ENCODE measurements around the gene HIF1A. TPM values are rescaled to one million over a fixed set of nuclear protein-coding genes. Genes with fewer than 3 reads are reported as not detected.

Gene HIF1A
- total and polyA plus RNA-seq, 2 donors (not counting 3 experiments of a cell fraction or from before 2014, with no cell fraction given) = 58.3 to 179 TPM

GRCh38 chr14:61718039-61718438, 22.7 kb downstream of the HIF1A start:
- POLR2A ChIA-PET = no interaction called here
- Histone ChIP-seq H3K9ac (replicated peaks; ENCODE audit: extremely low read depth, insufficient read depth, low read length) (no peak overlapping the region), H4K20me1 (replicated peaks; ENCODE audit: control insufficient read depth, extremely low read depth, insufficient read depth, low read length) (peaks cover 25% of the 10 kb centered on the region), H3K79me2 (ENCODE audit: control insufficient read depth, insufficient read depth, low read length) (peaks cover 92% of the 10 kb centered on the region), H3K27ac (ENCODE audit: insufficient read depth, low read depth, low read length) (no peak overlapping the region), H2AFZ (ENCODE audit: low read depth, low read length) (no peak overlapping the region), H3K4me2 (ENCODE audit: insufficient read depth, low read length) (no peak overlapping the region), H3K27me3 (ENCODE audit: control insufficient read depth in 2 of 2, insufficient read depth in 2 of 2, low read length in 2 of 2) (no peaks in the 10 kb centered on the region), H3K9me1 (replicated peaks; ENCODE audit: control insufficient read depth, extremely low read depth, insufficient read depth, low read length) (no peaks in the 10 kb centered on the region), H3K4me1 (ENCODE audit: control insufficient read depth, extremely low read depth, insufficient read depth, low read length) (peaks cover 17% of the 10 kb centered on the region), H3K36me3 (ENCODE audit: control insufficient read depth in 2 of 2, extremely low read depth in 1 of 2, insufficient read depth in 2 of 2, low read length in 2 of 2) (peaks cover 3 to 16% of the 10 kb centered on the region in 2 experiments), H3K9me3 (replicated peaks; ENCODE audit: control insufficient read depth, insufficient read depth, low read length) (no peaks in the 10 kb centered on the region), H3K4me3 (replicated peaks in 1 of 3; ENCODE audit: insufficient read depth in 1 of 3, low read depth in 1 of 3, low read length in 3 of 3) (no peak overlapping the region)
- no TSS peak for BruUV-seq (replicated peaks)
- TF ChIP-seq FOS (IDR thresholded peaks at IDR 0.05; ENCODE audit: borderline replicate concordance, insufficient read depth, low read length) = no peak
- no peak for TF ChIP-seq MYC (IDR thresholded peaks at IDR 0.05; ENCODE audit: low read depth, low read length)
- no peak for TF ChIP-seq POLR2A (IDR thresholded peaks at IDR 0.05; ENCODE audit: low read depth, low read length)
- TF ChIP-seq GATA2 (IDR thresholded peaks at IDR 0.05; ENCODE audit: insufficient read depth, insufficient read length, low read depth, low read length) = no peak
- TF ChIP-seq, protein P1, sequence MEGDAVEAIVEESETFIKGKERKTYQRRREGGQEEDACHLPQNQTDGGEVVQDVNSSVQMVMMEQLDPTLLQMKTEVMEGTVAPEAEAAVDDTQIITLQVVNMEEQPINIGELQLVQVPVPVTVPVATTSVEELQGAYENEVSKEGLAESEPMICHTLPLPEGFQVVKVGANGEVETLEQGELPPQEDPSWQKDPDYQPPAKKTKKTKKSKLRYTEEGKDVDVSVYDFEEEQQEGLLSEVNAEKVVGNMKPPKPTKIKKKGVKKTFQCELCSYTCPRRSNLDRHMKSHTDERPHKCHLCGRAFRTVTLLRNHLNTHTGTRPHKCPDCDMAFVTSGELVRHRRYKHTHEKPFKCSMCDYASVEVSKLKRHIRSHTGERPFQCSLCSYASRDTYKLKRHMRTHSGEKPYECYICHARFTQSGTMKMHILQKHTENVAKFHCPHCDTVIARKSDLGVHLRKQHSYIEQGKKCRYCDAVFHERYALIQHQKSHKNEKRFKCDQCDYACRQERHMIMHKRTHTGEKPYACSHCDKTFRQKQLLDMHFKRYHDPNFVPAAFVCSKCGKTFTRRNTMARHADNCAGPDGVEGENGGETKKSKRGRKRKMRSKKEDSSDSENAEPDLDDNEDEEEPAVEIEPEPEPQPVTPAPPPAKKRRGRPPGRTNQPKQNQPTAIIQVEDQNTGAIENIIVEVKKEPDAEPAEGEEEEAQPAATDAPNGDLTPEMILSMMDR (IDR thresholded peaks at IDR 0.05; ENCODE audit: extremely low read depth in 1 of 2, insufficient read depth in 1 of 2, low read depth in 1 of 2, low read length in 2 of 2) = no peak
- no peak for TF ChIP-seq MAX (IDR thresholded peaks at IDR 0.05; ENCODE audit: insufficient read depth, insufficient read length)
- TF ChIP-seq EZH2 (IDR thresholded peaks at IDR 0.05; ENCODE audit: borderline replicate concordance, low read depth, low read length, severe bottlenecking) = no peak
- TF ChIP-seq POLR2AphosphoS5 (IDR thresholded peaks at IDR 0.05; ENCODE audit: insufficient read depth, low read depth, low read length) = no peak
- TF ChIP-seq JUN (IDR thresholded peaks at IDR 0.05; ENCODE audit: borderline replicate concordance, insufficient read depth, insufficient read length, low read depth) = no peak
- FAIRE-seq (no peak), DNase-seq (ENCODE audit: low read depth, low spot score) (no peak)
- intact Hi-C loops (cut with micrococcal nuclease) (loop anchor here (5.0 kb wide), 1 partner anchor 241 kb away; no protein-coding TSS in a partner anchor), dilution Hi-C loops (cut with MboI; ENCODE audit: extremely low pct_ligation_motif_present, low sequenced_read_pairs) (no loop called here)
- CTCF ChIA-PET = interaction anchor here (1.2 to 1.7 kb wide), 2 partner anchors 12 to 20 kb away, joined by 4 to 5 read pairs; no protein-coding TSS in a partner anchor
